ENCODE results near the gene CERS5.
"Not testable (repeated sequence)": the region's sequence is repeated elsewhere in the genome, so short reads cannot be mapped to it uniquely, and the experiment has no call there.

The CERS5 gene

GRCh38 chr12:50186681-50187080 lies 19.5 kb upstream of the CERS5 start:
- DNase-seq (no peak), ATAC-seq (peak; percentile 19)

DNA sequence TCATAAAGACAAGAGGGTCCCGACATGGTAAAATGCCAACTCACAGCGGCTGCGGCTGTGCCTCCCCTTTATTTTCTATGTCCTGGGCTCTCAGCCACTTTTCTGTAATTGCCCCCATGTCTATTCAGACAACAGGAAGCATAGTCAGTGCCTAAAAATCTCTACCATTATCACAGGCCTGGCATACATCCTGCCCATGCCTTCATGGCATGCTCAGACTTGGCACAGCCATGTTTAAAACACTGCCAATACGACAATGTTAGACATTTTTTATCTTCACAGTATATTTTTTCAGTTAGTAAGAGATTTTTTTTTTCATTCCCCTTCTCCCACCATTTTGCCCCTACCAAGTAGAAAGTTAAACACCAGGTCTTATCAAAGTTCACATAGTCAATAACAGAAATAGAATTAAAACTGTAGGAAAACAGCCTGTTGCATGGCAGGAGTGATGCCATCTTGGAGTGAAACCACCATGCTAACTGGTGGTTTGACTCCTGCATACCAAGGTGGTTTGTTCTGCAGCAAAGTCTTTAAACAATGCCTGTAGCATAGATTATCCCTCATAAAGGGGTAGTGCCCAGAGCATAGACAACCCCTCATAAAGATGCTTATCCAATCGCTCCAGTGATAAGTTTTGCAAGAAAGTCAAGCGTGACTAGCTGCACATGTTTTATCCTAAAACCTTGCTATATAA lies 18.9 kb upstream of the CERS5 start:
- ATAC-seq (no peak), DNase-seq (no peak)

DNA sequence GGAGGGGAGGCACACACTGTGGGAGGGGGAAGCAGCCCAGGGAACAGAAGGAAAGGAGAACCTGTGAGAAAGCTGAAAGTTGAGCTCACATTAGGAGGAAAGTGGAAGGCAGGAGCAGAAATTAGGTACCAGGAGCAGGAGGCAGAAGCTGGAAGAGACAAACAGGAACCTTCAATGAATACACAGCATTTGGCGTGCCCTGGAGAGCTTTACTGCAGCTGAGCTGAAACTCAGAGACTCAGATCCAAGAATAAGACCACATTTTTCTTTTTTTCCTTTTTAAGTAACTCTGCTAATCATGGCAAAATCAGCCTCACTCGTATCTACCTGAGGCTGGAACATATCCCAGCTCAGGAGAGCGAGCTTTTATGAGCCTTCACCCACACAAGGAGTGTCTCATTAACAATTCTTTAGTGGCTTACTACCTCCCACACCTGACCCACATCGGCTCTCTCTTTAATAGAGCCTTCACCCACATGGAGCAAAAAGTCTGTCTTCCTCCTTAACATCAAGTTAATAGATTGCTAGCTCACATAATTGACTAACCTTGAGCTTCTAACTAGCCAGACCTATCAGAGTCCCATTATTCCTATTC lies 18.2 kb upstream of the CERS5 start:
- ATAC-seq (no peak), DNase-seq (no peak)

DNA sequence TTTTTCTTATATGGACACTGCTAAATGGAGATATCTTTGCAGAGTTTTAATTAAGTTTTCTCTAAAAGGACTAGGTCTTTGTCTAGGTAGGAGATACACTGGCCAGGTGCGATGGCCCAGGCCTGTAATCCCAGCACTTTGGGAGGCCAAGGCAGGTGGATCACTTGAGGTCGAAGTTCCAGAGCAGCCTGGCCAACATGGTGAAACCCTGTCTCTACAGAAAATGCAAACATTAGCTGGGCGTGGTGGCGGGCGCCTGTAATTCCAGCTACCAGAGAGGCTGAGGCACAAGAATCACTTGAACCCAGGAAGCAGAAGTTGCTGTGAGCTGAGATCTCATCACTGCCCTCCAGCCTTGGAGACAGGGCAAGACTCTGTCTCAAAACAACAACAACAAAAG lies 17.1 kb upstream of the CERS5 start:
- DNase-seq = no peak
- no peak for ATAC-seq

DNA sequence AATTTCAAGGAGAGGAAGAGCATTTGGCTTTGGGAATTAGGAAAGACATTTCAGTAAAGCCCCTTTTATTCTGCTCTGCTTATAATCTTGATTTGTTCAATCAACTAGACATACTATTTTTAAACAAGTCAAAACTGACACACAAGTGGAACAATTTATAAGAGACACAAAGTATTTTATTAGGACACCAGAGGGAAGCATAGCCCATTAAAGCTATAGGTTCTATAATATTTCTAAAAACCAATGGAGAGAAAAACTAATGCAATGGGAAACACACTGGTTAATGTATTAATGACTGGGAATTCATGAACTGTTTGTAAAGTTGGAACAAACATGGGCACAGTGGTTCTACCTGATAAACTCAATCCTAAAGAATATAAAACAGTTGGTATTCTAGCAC lies 15.3 kb upstream of the CERS5 start:
- no peak for ATAC-seq
- DNase-seq = no peak

DNA sequence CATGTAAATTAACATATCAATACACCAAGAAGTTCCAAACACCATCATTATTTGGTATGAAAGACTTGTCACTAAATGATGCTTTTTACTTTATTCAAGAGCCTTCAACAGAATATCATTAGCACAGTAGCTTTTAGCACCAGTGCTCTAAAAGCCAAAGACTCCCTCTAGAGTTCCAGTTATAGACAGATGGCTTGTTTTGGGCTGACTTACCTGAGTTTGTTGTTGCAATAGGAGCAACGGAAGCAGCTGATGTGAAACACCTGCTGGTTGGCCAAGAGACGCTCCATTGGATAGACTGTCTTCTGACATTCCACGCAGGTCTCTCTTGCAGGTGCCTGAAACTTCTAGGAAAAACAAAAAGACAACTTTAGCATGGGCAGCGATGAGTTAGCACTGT lies 14.5 kb upstream of the CERS5 start:
- no peak for ATAC-seq
- DNase-seq = no peak

GRCh38 chr12:50175716-50176026 lies 8.5 kb upstream of the CERS5 start:
- DNase-seq (no peak), ATAC-seq (no peak)

DNA sequence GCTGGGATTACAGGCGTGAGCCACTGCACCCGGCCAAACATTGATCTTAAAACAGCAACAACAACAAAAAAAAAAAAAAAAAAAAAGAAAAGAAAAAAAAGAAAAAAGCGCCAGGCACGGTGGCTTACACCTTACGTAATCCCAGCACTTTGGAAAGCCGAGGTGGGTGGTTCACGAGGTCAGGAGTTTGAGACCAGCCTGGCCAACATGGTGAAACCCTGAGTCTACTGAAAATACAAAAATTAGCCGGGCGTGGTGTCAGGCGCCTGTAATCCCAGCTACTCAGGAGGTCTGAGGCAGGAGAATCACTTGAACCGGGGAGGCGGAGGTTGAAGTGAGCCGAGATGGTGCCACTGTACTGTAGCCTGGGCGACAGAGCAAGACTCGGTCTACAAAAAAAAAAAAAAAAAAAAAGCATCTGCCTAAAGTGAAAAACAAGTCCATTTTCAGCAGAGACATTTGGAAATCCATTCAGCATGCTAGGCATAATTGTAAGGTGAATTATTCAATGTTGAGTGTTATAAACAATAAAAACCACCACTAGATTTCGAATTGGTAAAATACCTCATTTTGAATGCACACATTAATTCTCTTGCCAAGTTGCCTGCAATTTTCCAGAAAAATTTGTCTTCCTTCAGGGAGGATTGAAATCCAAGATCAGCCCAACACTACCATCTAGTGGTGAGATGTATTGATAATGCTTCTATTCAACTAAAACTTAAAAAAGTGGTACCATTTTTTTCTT lies 8.0 kb upstream of the CERS5 start:
- DNase-seq = no peak

DNA sequence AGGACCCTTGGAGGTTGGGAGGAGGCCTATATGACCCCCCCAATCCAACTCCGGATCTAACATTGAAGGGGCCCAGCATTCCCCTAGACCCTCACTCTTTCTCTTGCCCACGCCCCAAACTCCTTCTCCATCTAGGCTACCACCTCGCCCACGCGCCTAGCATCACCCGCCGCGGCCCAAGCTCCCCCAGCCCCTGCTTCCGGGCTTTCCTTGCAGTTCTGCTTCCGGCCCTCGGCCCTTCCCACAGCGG lies 445 bp downstream of the CERS5 start:
- ATAC-seq (peak; percentile 37), DNase-seq (peak; percentile 80)

More for the DNA sequence above, 8.0 kb upstream of the CERS5 start:
- ATAC-seq = no peak

DNA sequence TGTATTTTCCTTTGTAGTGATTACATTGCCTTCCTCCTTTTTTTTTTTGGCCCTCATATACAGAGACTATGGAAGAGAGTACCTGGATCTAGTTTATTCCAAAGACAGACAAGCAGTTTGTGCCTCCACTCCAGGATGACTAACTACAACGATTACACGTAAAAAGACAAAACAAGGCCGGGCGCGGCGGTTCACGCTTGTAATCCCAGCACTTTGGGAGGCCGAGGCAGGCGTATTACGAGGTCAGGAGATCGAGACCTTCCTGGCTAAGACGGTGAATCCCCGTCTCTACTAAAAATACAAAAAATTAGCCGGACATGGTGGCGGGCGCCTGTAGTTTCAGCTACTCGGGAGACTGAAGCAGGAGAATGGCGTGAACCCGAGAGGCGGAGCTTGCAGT lies 2.2 kb downstream of the CERS5 start:
- DNase-seq (no peak), ATAC-seq (no peak)

GRCh38 chr12:50162230-50162629 lies 4.9 kb downstream of the CERS5 start:
- ATAC-seq = no peak
- no peak for DNase-seq

GRCh38 chr12:50160643-50161042 lies 6.5 kb downstream of the CERS5 start:
- ATAC-seq (no peak), DNase-seq (no peak)

GRCh38 chr12:50157259-50157658 lies 9.9 kb downstream of the CERS5 start:
- no peak for ATAC-seq
- DNase-seq = no peak

DNA sequence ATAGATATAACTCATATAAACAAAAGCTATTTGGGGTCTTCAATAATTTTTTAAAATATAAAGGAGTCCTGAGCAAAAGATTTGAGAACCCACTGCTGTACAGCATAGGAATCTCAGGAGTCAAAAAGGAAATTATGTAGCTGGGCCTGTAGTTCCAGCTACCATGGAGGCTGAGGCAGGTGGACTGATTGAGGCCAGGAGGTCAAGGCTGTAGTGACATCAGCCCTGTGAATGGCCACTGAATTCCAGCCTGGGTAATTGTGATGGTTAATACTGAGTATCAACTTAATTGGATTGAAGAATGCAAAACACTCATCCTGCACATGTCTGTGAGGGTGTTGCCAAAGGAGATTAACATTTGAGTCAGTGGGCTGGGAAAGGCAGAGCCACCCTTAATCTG lies 10.5 kb downstream of the CERS5 start:
- ATAC-seq (no peak), DNase-seq (no peak)

- not testable (repeated sequence) for ATAC-seq, DNase-seq
These were observed 12.2 kb downstream of the CERS5 start for GRCh38 chr12:50154947-50155346.

DNA sequence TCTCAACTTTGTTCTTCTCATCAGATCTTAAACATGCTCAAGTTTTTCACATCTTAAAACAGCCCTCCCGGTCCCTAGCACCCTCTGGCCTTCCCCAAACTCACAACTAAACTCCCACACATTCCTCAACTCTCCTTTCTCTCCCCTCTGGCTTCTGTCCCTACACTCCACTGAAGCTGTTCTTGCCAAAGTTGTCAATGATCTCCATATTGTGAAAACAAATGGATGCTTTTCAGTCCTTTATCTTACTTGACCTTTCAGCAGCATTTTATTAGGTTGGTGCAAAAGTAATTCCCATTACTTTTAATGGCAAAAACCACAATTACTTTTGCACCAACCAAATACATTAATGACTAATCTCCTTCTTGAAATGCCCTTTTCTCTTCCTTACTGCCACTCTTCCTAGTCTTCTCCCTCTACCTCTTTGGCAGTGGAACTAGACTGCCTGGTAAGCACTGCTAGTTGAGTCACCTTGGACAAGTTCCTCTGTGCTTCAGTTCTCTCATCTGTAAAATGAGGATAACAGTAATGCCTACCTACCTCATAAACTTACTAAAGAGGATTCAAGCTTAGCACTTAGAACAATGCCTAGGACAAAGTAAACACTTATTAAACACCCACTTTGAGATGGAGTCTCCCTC lies 16.0 kb downstream of the CERS5 start:
- no peak for DNase-seq
- no peak for ATAC-seq

GRCh38 chr12:50149311-50149710 lies 17.9 kb downstream of the CERS5 start:
- ATAC-seq (peak; percentile 32), DNase-seq (no peak)

DNA sequence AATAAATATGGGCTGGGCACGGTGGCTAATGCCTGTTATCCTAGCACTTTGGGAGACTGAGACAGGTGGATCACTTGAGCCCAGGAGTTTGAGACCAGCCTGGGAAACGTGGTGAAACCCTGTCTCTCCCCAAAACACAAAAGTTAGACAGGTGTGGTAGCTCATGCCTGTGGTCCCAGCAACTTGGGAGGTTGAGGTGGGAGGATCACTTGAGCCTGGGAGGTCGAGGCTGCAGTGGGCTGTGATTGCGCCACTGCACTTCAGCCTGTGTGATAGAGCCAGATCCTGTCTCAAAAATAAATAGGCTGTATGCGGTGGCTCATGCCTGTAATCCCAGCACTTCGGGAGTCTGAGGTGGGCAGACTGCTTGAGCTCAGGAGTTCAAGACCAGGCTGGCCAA lies 19.2 kb downstream of the CERS5 start:
- not testable (repeated sequence) for ATAC-seq, DNase-seq

DNA sequence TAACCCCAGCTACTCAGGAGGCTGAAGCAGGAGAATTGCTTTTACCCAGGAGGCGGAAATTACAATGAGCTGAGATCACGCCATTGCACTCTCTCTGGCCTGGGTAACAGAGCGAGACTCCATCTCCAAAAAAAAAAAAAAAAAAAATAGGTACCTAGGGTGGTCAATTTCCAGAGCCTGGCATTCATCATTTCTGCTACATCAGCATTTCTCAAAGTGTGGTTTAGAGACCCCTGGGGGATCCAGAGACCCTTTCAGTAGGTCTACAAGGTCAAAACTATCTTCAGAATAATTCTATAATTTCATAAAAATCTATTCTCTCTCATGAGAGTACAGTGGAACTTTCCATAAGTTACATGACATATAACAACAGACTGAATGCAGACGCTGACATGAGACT lies 19.9 kb downstream of the CERS5 start:
- ATAC-seq = no peak
- DNase-seq = no peak

DNA sequence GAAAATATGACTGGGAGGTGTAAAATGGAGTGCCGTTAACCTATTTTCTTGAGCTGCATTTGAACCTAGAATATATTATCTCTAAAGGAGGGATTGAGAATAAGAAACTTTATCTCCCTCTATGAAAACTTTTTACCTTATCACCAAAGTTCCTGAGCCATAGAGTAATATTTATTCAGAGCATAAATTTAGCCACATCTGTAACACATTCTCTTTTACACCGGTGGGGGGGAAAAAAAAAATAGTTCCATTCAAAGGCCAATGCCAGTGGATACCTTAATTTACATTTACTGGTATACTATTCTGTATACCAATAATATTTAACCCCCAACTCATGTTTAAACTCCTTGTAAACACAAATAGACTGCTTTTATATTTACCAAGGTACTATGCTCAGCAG lies 21.7 kb downstream of the CERS5 start:
- ATAC-seq (no peak), DNase-seq (no peak)

- ATAC-seq (no peak), DNase-seq (no peak)
These were observed 24.2 kb downstream of the CERS5 start for GRCh38 chr12:50142993-50143392.

DNA sequence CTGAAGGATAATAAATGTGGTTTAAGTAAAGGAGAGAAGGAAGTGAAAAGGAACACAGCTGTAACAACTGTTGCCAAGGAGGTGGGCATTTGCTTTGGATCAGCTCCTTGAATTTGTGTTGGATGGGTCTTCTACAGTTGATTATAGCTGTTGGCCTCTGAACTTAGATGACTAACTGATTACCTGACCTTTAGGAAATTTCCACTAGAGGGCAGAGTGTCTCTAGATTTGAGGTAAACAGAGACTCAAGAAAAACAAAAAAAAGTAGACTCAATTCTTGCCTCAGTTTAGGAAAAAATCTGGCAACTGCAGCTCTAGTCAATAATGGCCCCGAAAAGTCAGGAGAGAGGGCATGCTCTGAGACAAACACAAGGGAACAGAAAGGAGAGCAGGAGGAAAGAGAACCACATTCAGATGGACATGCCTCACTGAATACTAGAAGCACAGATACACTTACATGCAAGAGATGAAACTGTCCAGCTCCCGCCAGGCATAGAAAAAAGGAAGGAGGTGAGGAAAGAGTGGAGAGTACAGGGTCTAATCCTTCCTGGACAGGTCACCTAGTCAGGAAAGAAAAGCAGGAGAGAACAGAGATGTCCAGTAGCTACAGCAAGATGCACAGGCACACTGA lies 34.5 kb downstream of the CERS5 start:
- DNase-seq (no peak), ATAC-seq (no peak)

GRCh38 chr12:50129290-50129689 lies 37.9 kb downstream of the CERS5 start:
- DNase-seq (no peak), ATAC-seq (no peak)
